ENCODE data around the gene USH1C.

GRCh38 chr11:17481905-17482304 is 62.3 kb downstream of the USH1C start:
- no peak for TF ChIP-seq POLR2A (IDR thresholded peaks at IDR 0.05)
- TF ChIP-seq, protein P1, sequence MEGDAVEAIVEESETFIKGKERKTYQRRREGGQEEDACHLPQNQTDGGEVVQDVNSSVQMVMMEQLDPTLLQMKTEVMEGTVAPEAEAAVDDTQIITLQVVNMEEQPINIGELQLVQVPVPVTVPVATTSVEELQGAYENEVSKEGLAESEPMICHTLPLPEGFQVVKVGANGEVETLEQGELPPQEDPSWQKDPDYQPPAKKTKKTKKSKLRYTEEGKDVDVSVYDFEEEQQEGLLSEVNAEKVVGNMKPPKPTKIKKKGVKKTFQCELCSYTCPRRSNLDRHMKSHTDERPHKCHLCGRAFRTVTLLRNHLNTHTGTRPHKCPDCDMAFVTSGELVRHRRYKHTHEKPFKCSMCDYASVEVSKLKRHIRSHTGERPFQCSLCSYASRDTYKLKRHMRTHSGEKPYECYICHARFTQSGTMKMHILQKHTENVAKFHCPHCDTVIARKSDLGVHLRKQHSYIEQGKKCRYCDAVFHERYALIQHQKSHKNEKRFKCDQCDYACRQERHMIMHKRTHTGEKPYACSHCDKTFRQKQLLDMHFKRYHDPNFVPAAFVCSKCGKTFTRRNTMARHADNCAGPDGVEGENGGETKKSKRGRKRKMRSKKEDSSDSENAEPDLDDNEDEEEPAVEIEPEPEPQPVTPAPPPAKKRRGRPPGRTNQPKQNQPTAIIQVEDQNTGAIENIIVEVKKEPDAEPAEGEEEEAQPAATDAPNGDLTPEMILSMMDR (IDR thresholded peaks at IDR 0.05): no peak

Data from adrenal gland (tissue), 5 donors.